GM12801 (cell line): ENCODE measurements around the gene SLC2A1.

Experiments used
- CTCF ChIP-seq: IDR thresholded peaks from one replicate; pipeline ENCODE4 v1.5.1; 2011; ENCODE audit warnings: control low read depth; ENCODE audit not compliant: insufficient read length; ENCODE audit errors: extremely low read depth

Gene SLC2A1

GRCh38 chr1:42990757-42991346 is 32.2 kb upstream of the SLC2A1 start:
- TF ChIP-seq CTCF, result no peak

DNA sequence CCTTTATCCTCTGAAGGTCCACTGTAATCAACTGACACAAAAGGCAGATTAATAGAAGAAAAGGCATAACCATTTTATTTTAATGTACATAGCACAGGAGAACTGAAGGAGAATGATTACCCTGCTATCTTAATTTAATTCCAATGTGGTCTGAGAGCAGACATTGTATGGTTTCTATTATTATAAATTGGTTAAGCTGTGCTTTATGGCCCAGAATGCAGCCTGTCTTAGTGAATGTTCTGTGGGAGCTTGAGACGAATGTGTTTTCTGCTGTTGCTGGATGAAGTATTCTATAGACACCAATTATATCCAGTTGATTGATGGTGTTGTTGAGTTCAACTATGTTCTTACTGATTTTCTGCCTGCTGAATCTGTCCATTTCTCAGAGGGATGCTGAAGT is 25.0 kb upstream of the SLC2A1 start:
- TF ChIP-seq CTCF, result no peak

DNA sequence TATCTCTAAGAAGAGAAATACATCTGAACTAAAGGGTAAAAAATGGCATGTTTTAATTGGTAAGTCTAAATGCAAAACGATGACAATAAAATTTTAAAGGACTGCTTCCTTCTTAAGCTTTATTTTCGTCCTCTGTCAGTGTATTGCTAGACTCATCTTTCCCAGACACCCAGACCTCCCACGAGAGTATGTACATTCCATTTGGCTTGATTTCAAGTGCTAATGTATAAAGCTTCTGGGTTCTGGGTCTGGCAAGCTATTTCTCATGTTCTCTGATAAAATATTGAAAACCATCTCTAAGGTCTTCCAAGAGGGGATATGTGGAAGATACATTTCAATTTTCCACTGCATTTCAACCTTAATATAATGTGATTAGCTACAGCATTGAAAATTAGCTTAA is 24.6 kb upstream of the SLC2A1 start:
- TF ChIP-seq CTCF, result no peak

GRCh38 chr1:42982641-42983040 is 24.0 kb upstream of the SLC2A1 start:
- no peak for TF ChIP-seq CTCF

GRCh38 chr1:42981871-42982270 is 23.2 kb upstream of the SLC2A1 start:
- no peak for TF ChIP-seq CTCF

GRCh38 chr1:42981255-42981805 is 22.7 kb upstream of the SLC2A1 start:
- TF ChIP-seq CTCF, result no peak

DNA sequence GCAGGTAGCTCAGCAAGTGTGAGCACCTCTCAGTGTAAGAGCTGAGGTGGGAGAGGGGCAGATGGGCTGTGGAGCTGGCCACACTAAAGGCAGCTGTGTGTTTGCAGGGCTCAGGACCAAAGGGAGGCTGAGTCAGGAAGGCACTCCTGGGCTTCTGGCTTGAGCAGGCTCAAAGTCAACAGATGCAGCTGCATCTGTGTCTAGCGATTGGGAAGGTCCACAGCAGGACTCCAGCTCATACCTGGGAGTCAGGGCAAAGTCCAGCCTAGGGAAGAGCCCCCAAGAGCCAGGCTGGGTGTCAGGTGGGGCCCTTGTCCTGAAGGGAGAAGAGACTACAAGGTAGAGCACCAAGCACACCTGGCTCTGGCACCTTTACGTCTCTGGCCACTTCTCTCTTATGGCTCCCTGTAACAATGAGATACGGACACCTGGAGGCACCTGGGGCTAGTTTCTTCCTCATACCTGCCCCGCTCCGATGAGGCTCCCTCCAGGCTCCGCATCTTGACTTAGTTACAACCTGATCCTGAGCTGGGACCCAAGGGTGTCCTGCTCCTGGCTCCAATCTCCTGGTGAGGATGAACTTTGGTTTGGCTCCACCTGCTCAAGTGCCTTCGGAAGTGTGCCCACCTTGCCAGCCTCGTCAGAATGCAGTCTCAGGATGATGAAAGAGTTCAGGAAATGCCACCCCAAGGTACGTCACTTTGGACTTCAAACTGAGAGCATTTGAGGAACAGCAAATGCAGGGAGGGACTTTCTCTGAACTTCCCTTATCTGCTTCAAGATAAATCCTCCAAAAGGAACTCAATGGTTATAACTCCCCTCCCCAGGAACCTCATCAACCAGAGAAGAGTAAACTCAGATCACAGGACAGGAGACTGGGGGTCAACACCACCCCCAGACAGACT is 21.5 kb upstream of the SLC2A1 start:
- TF ChIP-seq CTCF, result no peak
